BJ (cell line): ENCODE data around the gene IFNLR1. TPM values are rescaled to one million over a fixed set of nuclear protein-coding genes. Genes with fewer than 3 reads are reported as not detected.

ENCODE experiments used
- CTCF ChIA-PET: fragments of 350-600 bp; formaldehyde crosslinking; extraction: SDS; loops from one replicate; lab custom pipeline; 2021; ENCODE audit warnings: antibody characterized with exemption, inconsistent platforms; lab: Yijun Ruan, JAX
- POLR2A ChIA-PET: fragments of 300-600 bp; sonication (Branson Sonifier 250); formaldehyde crosslinking; extraction: SDS; loops from one replicate; lab custom pipeline; 2021; ENCODE audit warnings: antibody characterized with exemption; lab: Charles Lee
- DNase-seq: peaks from one replicate; pipeline ENCODE4 v3.0.0-alpha.2; 2011; ENCODE audit warnings: low read depth
- H3K27me3 ChIP-seq: 2 replicates; pipeline ENCODE4 v1.6.0; 2011; ENCODE audit warnings: low read length; ENCODE audit not compliant: control insufficient read depth, insufficient read depth
- H3K36me3 ChIP-seq: 2 replicates; pipeline ENCODE4 v1.5.1; 2011; ENCODE audit warnings: low read length; ENCODE audit not compliant: control insufficient read depth, insufficient read depth
- H3K4me3 ChIP-seq: 2 replicates; pipeline ENCODE4 v1.5.1; 2011; ENCODE audit warnings: low read depth, mild to moderate bottlenecking, control low read depth, low read length
- polyA plus RNA-seq: library from polyadenylated mRNA; depleted of rRNA; stranded (reverse); fragments of >200 nt; gene quantifications from 2 replicates; pipeline ENCODE4 v1.2.3, GENCODE V29; 2011
- TF ChIP-seq, protein P1 (sequence below): IDR thresholded peaks from 2 replicates; pipeline ENCODE4 v1.5.1; 2011; ENCODE audit warnings: low read depth, mild to moderate bottlenecking, control low read depth, inconsistent platforms, low read length, moderate library complexity; ENCODE audit not compliant: insufficient read depth

Gene IFNLR1
- polyA plus RNA-seq, 1 experiment, result not detected

- ChIA-PET POLR2A (no interaction called here), CTCF (interaction anchor here (1.0 to 2.5 kb wide), 2 partner anchors 25 to 54 kb away, joined by 3 to 14 read pairs; no protein-coding TSS in a partner anchor)
- no peaks in the 10 kb centered on the region for H3K36me3 ChIP-seq
- no peak for DNase-seq
- TF ChIP-seq, protein P1, sequence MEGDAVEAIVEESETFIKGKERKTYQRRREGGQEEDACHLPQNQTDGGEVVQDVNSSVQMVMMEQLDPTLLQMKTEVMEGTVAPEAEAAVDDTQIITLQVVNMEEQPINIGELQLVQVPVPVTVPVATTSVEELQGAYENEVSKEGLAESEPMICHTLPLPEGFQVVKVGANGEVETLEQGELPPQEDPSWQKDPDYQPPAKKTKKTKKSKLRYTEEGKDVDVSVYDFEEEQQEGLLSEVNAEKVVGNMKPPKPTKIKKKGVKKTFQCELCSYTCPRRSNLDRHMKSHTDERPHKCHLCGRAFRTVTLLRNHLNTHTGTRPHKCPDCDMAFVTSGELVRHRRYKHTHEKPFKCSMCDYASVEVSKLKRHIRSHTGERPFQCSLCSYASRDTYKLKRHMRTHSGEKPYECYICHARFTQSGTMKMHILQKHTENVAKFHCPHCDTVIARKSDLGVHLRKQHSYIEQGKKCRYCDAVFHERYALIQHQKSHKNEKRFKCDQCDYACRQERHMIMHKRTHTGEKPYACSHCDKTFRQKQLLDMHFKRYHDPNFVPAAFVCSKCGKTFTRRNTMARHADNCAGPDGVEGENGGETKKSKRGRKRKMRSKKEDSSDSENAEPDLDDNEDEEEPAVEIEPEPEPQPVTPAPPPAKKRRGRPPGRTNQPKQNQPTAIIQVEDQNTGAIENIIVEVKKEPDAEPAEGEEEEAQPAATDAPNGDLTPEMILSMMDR, result no peak
- no peaks in the 10 kb centered on the region; the same call in 1 of the 2 replicates for H3K27me3 ChIP-seq
- H3K4me3 ChIP-seq, result no peak overlapping the region
Measured at GRCh38 chr1:24124980-24125379, 62.1 kb downstream of the IFNLR1 start.

DNA sequence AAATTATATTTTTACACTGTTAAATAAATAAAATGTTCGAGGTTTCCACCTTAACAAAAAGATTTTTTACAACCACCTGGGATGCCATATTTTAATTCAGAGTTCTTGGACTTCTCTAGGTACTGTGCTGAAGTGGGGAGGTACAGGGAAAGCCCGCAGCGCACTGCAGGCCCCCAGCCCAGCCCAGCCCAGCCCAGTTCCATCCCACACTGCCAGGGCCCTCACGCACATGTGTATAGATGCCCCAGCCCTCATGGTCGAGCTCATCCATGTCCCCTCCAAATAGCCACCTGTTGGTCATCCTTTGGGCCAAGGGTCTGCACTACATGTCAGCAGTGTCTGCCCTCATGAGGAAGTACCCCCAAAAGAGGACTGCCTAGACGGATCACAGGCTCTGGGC is 63.5 kb downstream of the IFNLR1 start:
- POLR2A ChIA-PET, result no interaction called here
- TF ChIP-seq, protein P1, result no peak
- CTCF ChIA-PET, result interaction anchor here (1.4 kb wide), 1 partner anchor 27 kb away, joined by 4 read pairs; no protein-coding TSS in a partner anchor

GRCh38 chr1:24122776-24123175 is 64.3 kb downstream of the IFNLR1 start:
- TF ChIP-seq, protein P1, result no peak
- DNase-seq, result no peak
- H3K36me3 ChIP-seq, result no peaks in the 10 kb centered on the region
- H3K4me3 ChIP-seq, result no peak overlapping the region
- POLR2A ChIA-PET, result no interaction called here
- no peaks in the 10 kb centered on the region for H3K27me3 ChIP-seq
- CTCF ChIA-PET, result no interaction called here

More for the DNA sequence above, 63.5 kb downstream of the IFNLR1 start:
- no peaks in the 10 kb centered on the region for H3K36me3 ChIP-seq
- DNase-seq, result no peak
- no peaks in the 10 kb centered on the region for H3K27me3 ChIP-seq
- H3K4me3 ChIP-seq, result no peak overlapping the region

DNA sequence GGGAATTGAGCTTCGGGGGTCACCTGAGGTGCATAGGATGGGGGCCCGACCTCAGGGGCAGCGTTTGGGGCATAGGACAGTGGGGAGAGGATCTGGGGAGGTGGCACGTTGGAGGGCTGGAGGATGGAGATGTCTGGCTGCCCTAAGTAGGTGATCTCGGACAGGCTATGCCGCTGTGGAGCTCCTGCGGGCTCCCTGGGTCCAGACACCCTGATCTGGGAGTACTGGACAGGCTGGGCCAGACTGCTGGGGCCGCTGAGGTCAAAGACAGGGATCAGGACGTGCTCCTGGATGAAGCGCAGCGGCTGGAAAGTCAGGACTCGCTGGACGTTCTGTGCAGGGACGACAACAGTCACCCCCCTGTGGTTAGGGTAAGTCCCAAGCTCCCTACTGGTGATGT is 65.7 kb downstream of the IFNLR1 start:
- POLR2A ChIA-PET, result no interaction called here
- no peaks in the 10 kb centered on the region for H3K36me3 ChIP-seq
- no peak overlapping the region for H3K4me3 ChIP-seq
- TF ChIP-seq, protein P1, result no peak
- DNase-seq, result no peak
- H3K27me3 ChIP-seq, result no peaks in the 10 kb centered on the region
- CTCF ChIA-PET, result interaction anchor here (1.0 to 1.7 kb wide), 3 partner anchors 9 to 20 kb away, joined by 3 to 6 read pairs (median 3); partner anchors contain the start of gene MYOM3

DNA sequence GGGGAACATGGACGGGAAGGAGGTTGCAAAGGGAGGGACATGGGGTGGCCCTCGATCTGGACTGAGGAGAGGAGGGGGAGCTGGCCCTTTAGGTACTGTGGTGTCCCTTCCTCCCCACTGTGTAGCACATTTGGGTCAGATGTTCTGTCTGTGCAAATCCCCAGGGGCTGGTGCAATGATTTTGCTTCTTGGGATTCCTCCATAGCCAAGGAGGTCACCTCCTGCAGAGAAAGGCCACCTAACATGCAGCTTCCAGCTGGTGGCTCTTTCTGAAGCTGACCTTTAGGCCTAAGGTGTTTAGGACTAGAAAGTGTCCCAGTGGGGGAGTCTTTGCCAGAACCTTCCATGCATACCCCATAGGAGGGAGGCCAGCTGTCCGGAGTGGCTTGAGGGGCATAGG is 66.1 kb downstream of the IFNLR1 start:
- ChIA-PET CTCF (interaction anchor here (1.3 to 1.7 kb wide), 2 partner anchors 9 to 10 kb away, joined by 3 to 6 read pairs; partner anchors contain the start of gene MYOM3), POLR2A (no interaction called here)
- H3K4me3 ChIP-seq, result no peak overlapping the region
- H3K27me3 ChIP-seq, result no peaks in the 10 kb centered on the region
- TF ChIP-seq, protein P1, result no peak
- H3K36me3 ChIP-seq, result no peaks in the 10 kb centered on the region
- DNase-seq, result no peak
